ENCODE measurements around the gene MCOLN1.
"Not testable (repeated sequence)": the region's sequence is repeated elsewhere in the genome, so short reads cannot be mapped to it uniquely, and the experiment has no call there.

MCOLN1 gene

GRCh38 chr19:7575434-7576040 lies 53.1 kb downstream of the MCOLN1 start:
- DNase-seq (ENCODE audit: low spot score) = no peak

- DNase-seq (ENCODE audit: low spot score) = not testable (repeated sequence)
These were observed 55.0 kb downstream of the MCOLN1 start for GRCh38 chr19:7577422-7577821.

GRCh38 chr19:7578127-7578526 lies 55.7 kb downstream of the MCOLN1 start:
- DNase-seq (ENCODE audit: low spot score) = no peak

GRCh38 chr19:7579182-7579581 lies 56.8 kb downstream of the MCOLN1 start:
- no peak for DNase-seq (ENCODE audit: low spot score)

- DNase-seq (ENCODE audit: low spot score) = no peak
These were observed 60.0 kb downstream of the MCOLN1 start for GRCh38 chr19:7582446-7582845.

Data from CD4-positive, alpha-beta T cell treated with Interleukin-2 at 100 ng/mL for 4 hours (primary cell).